ENCODE results near the gene CTNNBL1. TPM values are rescaled to one million over a fixed set of nuclear protein-coding genes. Genes with fewer than 3 reads are reported as not detected.

Gene CTNNBL1
- total and polyA plus RNA-seq, 2 donors (not counting 1 experiment from before 2014, with no cell fraction given), result 31.3 to 39.0 TPM

DNA sequence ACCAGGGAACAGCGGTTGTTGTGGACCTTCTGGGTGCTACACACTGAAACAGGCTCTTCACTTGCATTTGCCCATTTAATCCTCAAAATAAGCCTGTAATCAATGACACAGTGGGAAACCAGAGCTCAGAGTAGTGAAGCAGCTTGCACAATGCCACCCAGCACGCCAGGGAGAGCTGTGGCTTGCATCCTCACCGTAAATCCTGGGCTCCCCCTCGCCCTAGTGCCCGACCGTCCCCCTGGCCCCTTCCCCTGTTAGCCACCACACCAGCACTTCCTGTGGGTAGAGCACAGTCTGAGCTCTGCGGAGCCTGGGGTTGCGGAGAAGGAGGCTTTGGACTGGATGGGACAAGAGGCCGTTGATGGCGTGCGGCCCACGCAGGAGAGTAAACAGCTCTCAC lies 223.6 kb downstream of the CTNNBL1 start:
- Histone ChIP-seq H3K27me3 (ENCODE audit: control insufficient read depth, insufficient read depth, low read length) (peaks cover 65% of the 10 kb centered on the region), H2AFZ (ENCODE audit: low read length) (no peak overlapping the region), H3K4me1 (ENCODE audit: control insufficient read depth, extremely low read depth, insufficient read depth, low read length) (no peaks in the 10 kb centered on the region), H3K79me2 (ENCODE audit: control insufficient read depth, insufficient read depth, low read length) (no peaks in the 10 kb centered on the region), H3K9me3 (ENCODE audit: control insufficient read depth, insufficient read depth, low read depth, low read length) (no peaks in the 10 kb centered on the region), H3K9ac (ENCODE audit: insufficient read depth, low read length) (no peak overlapping the region), H3K4me3 (replicated peaks in 1 of 4; ENCODE audit: control extremely low read depth in 1 of 4, insufficient read depth in 1 of 4, low read depth in 3 of 4, low read length in 4 of 4) (no peak overlapping the region), H3K27ac (ENCODE audit: insufficient read depth, low read length) (no peak overlapping the region), H4K20me1 (ENCODE audit: control insufficient read depth, extremely low read depth, insufficient read depth, low read length) (no peaks in the 10 kb centered on the region), H3K4me2 (ENCODE audit: extremely low read depth, insufficient read depth, low read length) (no peak overlapping the region), H3K36me3 (ENCODE audit: control insufficient read depth, insufficient read depth, low read length) (no peaks in the 10 kb centered on the region)
- DNase-seq (ENCODE audit: low read depth in 2 of 2), result no peak
- TF ChIP-seq, protein P1, sequence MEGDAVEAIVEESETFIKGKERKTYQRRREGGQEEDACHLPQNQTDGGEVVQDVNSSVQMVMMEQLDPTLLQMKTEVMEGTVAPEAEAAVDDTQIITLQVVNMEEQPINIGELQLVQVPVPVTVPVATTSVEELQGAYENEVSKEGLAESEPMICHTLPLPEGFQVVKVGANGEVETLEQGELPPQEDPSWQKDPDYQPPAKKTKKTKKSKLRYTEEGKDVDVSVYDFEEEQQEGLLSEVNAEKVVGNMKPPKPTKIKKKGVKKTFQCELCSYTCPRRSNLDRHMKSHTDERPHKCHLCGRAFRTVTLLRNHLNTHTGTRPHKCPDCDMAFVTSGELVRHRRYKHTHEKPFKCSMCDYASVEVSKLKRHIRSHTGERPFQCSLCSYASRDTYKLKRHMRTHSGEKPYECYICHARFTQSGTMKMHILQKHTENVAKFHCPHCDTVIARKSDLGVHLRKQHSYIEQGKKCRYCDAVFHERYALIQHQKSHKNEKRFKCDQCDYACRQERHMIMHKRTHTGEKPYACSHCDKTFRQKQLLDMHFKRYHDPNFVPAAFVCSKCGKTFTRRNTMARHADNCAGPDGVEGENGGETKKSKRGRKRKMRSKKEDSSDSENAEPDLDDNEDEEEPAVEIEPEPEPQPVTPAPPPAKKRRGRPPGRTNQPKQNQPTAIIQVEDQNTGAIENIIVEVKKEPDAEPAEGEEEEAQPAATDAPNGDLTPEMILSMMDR (conservative IDR thresholded peaks at IDR 0.05 in 1 of 2, IDR thresholded peaks at IDR 0.05 in 1 of 2; ENCODE audit: low read depth in 1 of 2, low read length in 2 of 2), result no peak
- TF ChIP-seq EZH2 (IDR thresholded peaks at IDR 0.05; ENCODE audit: low read length, missing control alignments), result no peak

DNA sequence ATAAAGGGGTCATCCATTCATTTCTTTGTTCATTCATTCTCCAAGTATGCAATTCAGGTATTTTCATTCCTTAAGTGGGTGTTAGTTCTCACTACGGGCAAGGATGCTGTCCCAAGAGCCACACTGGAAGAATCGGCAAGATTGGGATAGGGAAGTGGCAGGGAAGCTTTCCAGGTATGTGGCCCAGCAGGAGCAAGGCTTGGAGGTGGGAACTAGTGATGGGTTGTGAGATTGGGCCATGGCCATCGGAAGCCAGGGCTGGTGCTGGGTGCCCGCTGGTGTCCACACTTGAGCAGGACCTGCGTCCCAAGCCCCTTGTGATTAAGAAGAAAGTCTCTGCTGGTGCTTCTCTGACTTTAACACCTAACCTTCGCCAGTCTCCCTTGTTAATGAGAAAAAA lies 224.2 kb downstream of the CTNNBL1 start:
- TF ChIP-seq, protein P1 (conservative IDR thresholded peaks at IDR 0.05 in 1 of 2, IDR thresholded peaks at IDR 0.05 in 1 of 2; ENCODE audit: low read depth in 1 of 2, low read length in 2 of 2), result no peak
- no peak for TF ChIP-seq EZH2 (IDR thresholded peaks at IDR 0.05; ENCODE audit: low read length, missing control alignments)
- no peaks in the 10 kb centered on the region for H3K36me3 ChIP-seq (ENCODE audit: control insufficient read depth, insufficient read depth, low read length)
- H3K27ac ChIP-seq (ENCODE audit: insufficient read depth, low read length), result no peak overlapping the region
- H2AFZ ChIP-seq (ENCODE audit: low read length), result no peak overlapping the region
- peaks cover 60% of the 10 kb centered on the region for H3K27me3 ChIP-seq (ENCODE audit: control insufficient read depth, insufficient read depth, low read length)
- H3K9ac ChIP-seq (ENCODE audit: insufficient read depth, low read length), result no peak overlapping the region
- no peak overlapping the region for H3K4me3 ChIP-seq (replicated peaks in 1 of 4; ENCODE audit: control extremely low read depth in 1 of 4, insufficient read depth in 1 of 4, low read depth in 3 of 4, low read length in 4 of 4)
- no peaks in the 10 kb centered on the region for H3K9me3 ChIP-seq (ENCODE audit: control insufficient read depth, insufficient read depth, low read depth, low read length)
- no peaks in the 10 kb centered on the region for H4K20me1 ChIP-seq (ENCODE audit: control insufficient read depth, extremely low read depth, insufficient read depth, low read length)
- DNase-seq (ENCODE audit: low read depth in 2 of 2), result no peak
- no peak overlapping the region for H3K4me2 ChIP-seq (ENCODE audit: extremely low read depth, insufficient read depth, low read length)
- H3K79me2 ChIP-seq (ENCODE audit: control insufficient read depth, insufficient read depth, low read length), result no peaks in the 10 kb centered on the region
- no peaks in the 10 kb centered on the region for H3K4me1 ChIP-seq (ENCODE audit: control insufficient read depth, extremely low read depth, insufficient read depth, low read length)

DNA sequence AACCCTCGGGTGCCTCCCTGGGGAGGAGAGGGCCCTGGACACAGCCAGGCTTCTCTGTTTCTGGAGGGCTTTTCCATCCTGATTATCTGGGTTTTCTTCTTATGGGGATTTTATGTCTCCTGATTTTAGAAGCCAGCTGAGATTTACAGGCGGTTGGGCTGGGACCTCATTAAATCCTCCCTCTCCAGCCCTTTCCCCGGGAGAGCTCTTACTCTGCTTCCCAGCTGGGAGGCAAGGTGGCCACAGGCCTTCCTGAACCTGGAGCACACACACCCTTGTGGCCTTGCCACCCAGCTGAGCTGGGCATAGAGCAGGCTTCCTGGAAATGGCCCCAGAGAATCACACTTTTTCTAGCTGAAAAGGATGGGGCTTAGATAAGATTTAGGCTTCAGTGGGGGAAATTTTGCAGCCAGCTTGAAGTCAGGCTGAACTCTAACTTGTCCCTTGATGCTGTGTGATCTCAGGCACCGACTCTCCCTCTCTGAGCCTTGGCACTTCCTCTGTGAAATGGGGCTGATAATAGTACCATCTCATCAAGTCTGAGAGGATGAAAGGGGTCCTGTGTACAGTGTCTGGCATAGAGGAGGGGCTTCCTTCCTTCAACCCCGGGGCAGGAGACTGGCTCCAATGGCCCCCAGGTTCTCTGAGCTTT lies 225.7 kb downstream of the CTNNBL1 start:
- H3K4me3 ChIP-seq (replicated peaks in 1 of 4; ENCODE audit: control extremely low read depth in 1 of 4, insufficient read depth in 1 of 4, low read depth in 3 of 4, low read length in 4 of 4), result no peak overlapping the region
- TF ChIP-seq, protein P1 (conservative IDR thresholded peaks at IDR 0.05 in 1 of 2, IDR thresholded peaks at IDR 0.05 in 1 of 2; ENCODE audit: low read depth in 1 of 2, low read length in 2 of 2), result no peak
- no peak for TF ChIP-seq EZH2 (IDR thresholded peaks at IDR 0.05; ENCODE audit: low read length, missing control alignments)
- no peak overlapping the region for H3K4me2 ChIP-seq (ENCODE audit: extremely low read depth, insufficient read depth, low read length)
- no peaks in the 10 kb centered on the region for H4K20me1 ChIP-seq (ENCODE audit: control insufficient read depth, extremely low read depth, insufficient read depth, low read length)
- no peaks in the 10 kb centered on the region for H3K36me3 ChIP-seq (ENCODE audit: control insufficient read depth, insufficient read depth, low read length)
- no peak for DNase-seq (ENCODE audit: low read depth in 2 of 2)
- H3K4me1 ChIP-seq (ENCODE audit: control insufficient read depth, extremely low read depth, insufficient read depth, low read length), result no peaks in the 10 kb centered on the region
- no peak overlapping the region for H3K27ac ChIP-seq (ENCODE audit: insufficient read depth, low read length)
- no peaks in the 10 kb centered on the region for H3K79me2 ChIP-seq (ENCODE audit: control insufficient read depth, insufficient read depth, low read length)
- H3K27me3 ChIP-seq (ENCODE audit: control insufficient read depth, insufficient read depth, low read length), result peaks cover 46% of the 10 kb centered on the region
- no peaks in the 10 kb centered on the region for H3K9me3 ChIP-seq (ENCODE audit: control insufficient read depth, insufficient read depth, low read depth, low read length)
- no peak overlapping the region for H3K9ac ChIP-seq (ENCODE audit: insufficient read depth, low read length)
- H2AFZ ChIP-seq (ENCODE audit: low read length), result no peak overlapping the region
